A549 (cell line): ENCODE data around the gene PIP4K2A. TPM values are rescaled to one million over a fixed set of nuclear protein-coding genes. Genes with fewer than 3 reads are reported as not detected.

Experiments used
- ATAC-seq, 2 experiments: fragments of 200-7000 bp in 1 of 2; fragments of >200 bp in 1 of 2; cut with Nextera tagmentation in 1 of 2; cut with Tn5 transposase in 1 of 2; 3 replicates each; pipeline versions ENCODE4 v1.8.0 to v1.9.1; 2018 to 2020; ENCODE audit warnings: mild to moderate bottlenecking in 1 of 2, moderate library complexity in 1 of 2
- CTCF ChIA-PET: fragments of 300-600 bp; sonication (Branson Sonifier 250); formaldehyde crosslinking; extraction: SDS; loops from one replicate; lab custom pipeline; 2021; ENCODE audit warnings: antibody characterized with exemption, inconsistent platforms; lab: Yijun Ruan, JAX
- POLR2A ChIA-PET: fragments of 350-600 bp; formaldehyde crosslinking; extraction: SDS; loops from one replicate; lab custom pipeline; 2021; ENCODE audit warnings: antibody characterized with exemption, inconsistent platforms; lab: Yijun Ruan, JAX
- DNase-seq, 2 experiments: peaks; one replicate each; pipeline versions ENCODE4 v3.0.0 to v3.0.0-alpha.2; 2011 to 2016; ENCODE audit warnings: low read depth in 1 of 2, low spot score in 1 of 2
- FAIRE-seq: peaks from 2 replicates; lab custom pipeline; 2011; peaks lifted over from hg19 to GRCh38; lab: Jason Lieb, UNC
- H3K27ac ChIP-seq, 2 experiments: fragments of >200 bp; sonication (Bioruptor Twin); formaldehyde crosslinking; 3 replicates each; pipeline ENCODE4 v1.5.1; 2016 to 2017
- H3K4me1 ChIP-seq: fragments of >200 bp; sonication (Bioruptor Twin); formaldehyde crosslinking; 3 replicates; pipeline ENCODE4 v1.6.1; 2016
- H3K4me2 ChIP-seq: fragments of >200 bp; sonication (Bioruptor Twin); formaldehyde crosslinking; 3 replicates; pipeline ENCODE4 v1.6.1; 2016
- H3K4me3 ChIP-seq: fragments of >200 bp; sonication (Bioruptor Twin); formaldehyde crosslinking; 3 replicates; pipeline ENCODE4 v1.5.1; 2016
- H3K9me3 ChIP-seq: fragments of >200 bp; sonication (Bioruptor Twin); formaldehyde crosslinking; 3 replicates; pipeline ENCODE4 v1.6.1; 2016
- BCL3 ChIP-seq: fragments of >200 bp; sonication (Bioruptor Twin); formaldehyde crosslinking; IDR thresholded peaks from 3 replicates; pipeline ENCODE4 v1.6.1; 2016
- CHD2 ChIP-seq: fragments of 150-350 bp; IDR thresholded peaks from 2 replicates; pipeline ENCODE4 v1.6.1; 2014; ENCODE audit warnings: low read length; ENCODE audit not compliant: partially characterized antibody
- CHD4 ChIP-seq: fragments of 200-600 bp; sonication (generic); IDR thresholded peaks from 2 replicates; pipeline ENCODE4 v1.6.1; 2016; ENCODE audit warnings: antibody characterized with exemption, mild to moderate bottlenecking, borderline replicate concordance
- E2F6 ChIP-seq: IDR thresholded peaks from 2 replicates; pipeline ENCODE4 v1.6.1; 2012; ENCODE audit warnings: low read depth, borderline replicate concordance
- ELK1 ChIP-seq: fragments of 150-350 bp; IDR thresholded peaks from 2 replicates; pipeline ENCODE4 v1.6.1; 2014; ENCODE audit warnings: low read depth, mild to moderate bottlenecking, low read length
- EP300 ChIP-seq, 2 experiments: fragments of >200 bp; sonication (Bioruptor Twin); formaldehyde crosslinking; IDR thresholded peaks; 2 replicates in 1 of 2; 3 replicates in 1 of 2; pipeline ENCODE4 v1.6.1; 2016 to 2017
- FOSB ChIP-seq: fragments of 250-450 bp; sonication (Bioruptor Pico); IDR thresholded peaks from 2 replicates; pipeline ENCODE4 v1.5.0; 2020; ENCODE audit warnings: mild to moderate bottlenecking, moderate library complexity
- FOXS1 ChIP-seq: fragments of 250-450 bp; sonication (Bioruptor Pico); IDR thresholded peaks from 2 replicates; pipeline ENCODE4 v1.5.0; 2020; ENCODE audit warnings: mild to moderate bottlenecking, moderate library complexity
- GATA3 ChIP-seq: IDR thresholded peaks from 2 replicates; pipeline ENCODE4 v1.6.1; 2012; ENCODE audit warnings: borderline replicate concordance
- HEYL ChIP-seq: fragments of 250-450 bp; sonication (Bioruptor Pico); IDR thresholded peaks from 2 replicates; pipeline ENCODE4 v1.8.0; 2021; ENCODE audit warnings: mild to moderate bottlenecking, moderate library complexity
- HOXB5 ChIP-seq: fragments of 250-450 bp; sonication (Bioruptor Pico); IDR thresholded peaks from 2 replicates; pipeline ENCODE4 v1.5.0; 2020; ENCODE audit warnings: mild to moderate bottlenecking, moderate library complexity
- JUN ChIP-seq, 2 experiments: fragments of >200 bp; sonication (Bioruptor Twin); formaldehyde crosslinking; IDR thresholded peaks; 2 replicates in 1 of 2; 3 replicates in 1 of 2; pipeline ENCODE4 v1.6.1; 2016 to 2017
- KDM1A ChIP-seq: fragments of 200-600 bp; sonication (generic); IDR thresholded peaks from 2 replicates; pipeline ENCODE4 v1.6.1; 2016; ENCODE audit warnings: low read depth, mild to moderate bottlenecking
- KDM5A ChIP-seq: fragments of 200-600 bp; sonication (generic); IDR thresholded peaks from 2 replicates; pipeline ENCODE4 v1.6.1; 2016; ENCODE audit warnings: antibody characterized with exemption, mild to moderate bottlenecking
- MAFK ChIP-seq: fragments of 450-650 bp; IDR thresholded peaks from 2 replicates; pipeline ENCODE4 v1.6.1; 2014; ENCODE audit not compliant: partially characterized antibody
- MYC ChIP-seq: IDR thresholded peaks from 2 replicates; pipeline ENCODE4 v1.6.1; 2012; ENCODE audit warnings: mild to moderate bottlenecking, inconsistent platforms, low read length, improper control_type of control experiment, borderline replicate concordance
- NFE2L2 ChIP-seq: fragments of 150-350 bp; conservative IDR thresholded peaks from 2 replicates; pipeline ENCODE4 v1.6.1; 2014; ENCODE audit warnings: low read length
- NPAS2 ChIP-seq: fragments of 250-450 bp; sonication (Bioruptor Pico); IDR thresholded peaks from 2 replicates; pipeline ENCODE4 v1.8.0; 2022; ENCODE audit warnings: mild to moderate bottlenecking, moderate library complexity, borderline replicate concordance
- NR3C1 ChIP-seq: fragments of >200 bp; sonication (Bioruptor Twin); formaldehyde crosslinking; IDR thresholded peaks from 3 replicates; pipeline ENCODE4 v1.6.1; 2017
- PBX3 ChIP-seq: IDR thresholded peaks from 2 replicates; pipeline ENCODE4 v1.6.1; 2012
- PHF8 ChIP-seq: fragments of 200-600 bp; sonication (generic); IDR thresholded peaks from 2 replicates; pipeline ENCODE4 v1.6.1; 2016; ENCODE audit warnings: low read depth, mild to moderate bottlenecking, antibody characterized with exemption, moderate library complexity, borderline replicate concordance
- POLR2A ChIP-seq: IDR thresholded peaks from 2 replicates; pipeline ENCODE4 v1.6.1; 2012; ENCODE audit warnings: mild to moderate bottlenecking, low read length
- RAD21 ChIP-seq, 2 experiments: fragments of >200 bp in 1 of 2; sonication (Bioruptor Twin) in 1 of 2; formaldehyde crosslinking in 1 of 2; IDR thresholded peaks in 1 of 2; conservative IDR thresholded peaks in 1 of 2; 2 replicates in 1 of 2; 3 replicates in 1 of 2; pipeline ENCODE4 v1.6.1; 2012 to 2018; ENCODE audit warnings: inconsistent platforms in 1 of 2
- RARB ChIP-seq: fragments of 250-450 bp; sonication (Bioruptor Pico); IDR thresholded peaks from 2 replicates; pipeline ENCODE4 v1.8.0; 2021; ENCODE audit warnings: mild to moderate bottlenecking, moderate library complexity
- RCOR1 ChIP-seq: fragments of 150-350 bp; IDR thresholded peaks from 2 replicates; pipeline ENCODE4 v1.6.1; 2014; ENCODE audit warnings: antibody characterized with exemption, low read length, low read depth
- SREBF2 ChIP-seq: fragments of 450-650 bp; IDR thresholded peaks from 2 replicates; pipeline ENCODE4 v1.6.1; 2014; ENCODE audit warnings: mild to moderate bottlenecking, moderate library complexity
- TFCP2L1 ChIP-seq: fragments of 250-450 bp; sonication (Bioruptor Pico); IDR thresholded peaks from 2 replicates; pipeline ENCODE4 v1.5.0; 2021; ENCODE audit warnings: mild to moderate bottlenecking
- TP53 ChIP-seq: fragments of 250-450 bp; sonication (Bioruptor Pico); IDR thresholded peaks from 2 replicates; pipeline ENCODE4 v1.5.0; 2021; ENCODE audit warnings: mild to moderate bottlenecking, moderate library complexity
- ZC3H11A ChIP-seq: fragments of 450-650 bp; IDR thresholded peaks from 2 replicates; pipeline ENCODE4 v1.6.1; 2014; ENCODE audit warnings: antibody characterized with exemption, mild to moderate bottlenecking
- ZFP36 ChIP-seq: fragments of 450-650 bp; IDR thresholded peaks from 2 replicates; pipeline ENCODE4 v1.6.1; 2014; ENCODE audit warnings: borderline replicate concordance; ENCODE audit not compliant: partially characterized antibody
- ZSCAN20 ChIP-seq: fragments of 250-450 bp; sonication (Bioruptor Pico); IDR thresholded peaks from 2 replicates; pipeline ENCODE4 v1.8.0; 2022; ENCODE audit warnings: mild to moderate bottlenecking, moderate library complexity
- WGBS: methylation state at CpG from one replicate; pipeline ENCODE4 v1.1.6; 2017; ENCODE audit errors: missing lambda C conversion rate; 5-methylcytosine and 5-hydroxymethylcytosine counted together
- polyA minus RNA-seq: library from RNA; depleted of rRNA, polyadenylated mRNA; stranded (reverse); fragments of >200 nt; gene quantifications from 2 replicates; pipeline ENCODE4 v1.2.3, GENCODE V29; 2011; rRNA and poly(A)+ RNA removed
- polyA plus RNA-seq, 4 experiments: library from polyadenylated mRNA; depleted of rRNA in 3 of 4; stranded (reverse); fragments of >200 nt; fragmentation: RNase III in 1 of 4; extraction: RNeasy Plus Mini Kit Qiagen cat#74134 plus additional on column Dnase treatment in 1 of 4; gene quantifications; 2 replicates in 3 of 4; 3 replicates in 1 of 4; pipeline ENCODE4 v1.2.3, GENCODE V29; 2011 to 2017
- TF ChIP-seq, protein P1 (sequence below): IDR thresholded peaks from 2 replicates; pipeline ENCODE4 v1.6.1; 2012
- TF ChIP-seq, protein P2 (sequence below): fragments of 250-450 bp; sonication (Bioruptor Pico); IDR thresholded peaks from 2 replicates; pipeline ENCODE4 v1.5.0; 2021; ENCODE audit warnings: mild to moderate bottlenecking, moderate library complexity, borderline replicate concordance
- TF ChIP-seq, protein P3 (sequence below): fragments of 250-450 bp; sonication (Bioruptor Pico); IDR thresholded peaks from 2 replicates; pipeline ENCODE4 v1.5.0; 2020; ENCODE audit warnings: low read depth, mild to moderate bottlenecking, moderate library complexity

Gene PIP4K2A
- polyA plus RNA-seq (2011; rRNA removed): 21.6 and 24.0 TPM in 2 replicates
- 5.5 and 6.2 TPM in 2 replicates for polyA plus RNA-seq (2012; cell fraction: cytosol; rRNA removed)
- polyA plus RNA-seq (2012; cell fraction: nucleus; rRNA removed): 1.8 and 3.8 TPM in 2 replicates
- polyA plus RNA-seq (2017; fragmentation: RNase III; extraction: RNeasy Plus Mini Kit Qiagen cat#74134 plus additional on column Dnase treatment): 18.4 to 23.1 TPM (median 20.4 TPM) in 3 replicates
- 18.1 and 18.7 TPM in 2 replicates for polyA minus RNA-seq

GRCh38 chr10:22714479-22715289 is at the start of gene PIP4K2A:
TSS of gene PIP4K2A (minus strand) at chr10:22714578. CDS start at chr10:22714326, 252 bp downstream.
- Histone ChIP-seq H3K27ac (peak within 1 kb of the TSS; percentile 84 to 98), H3K9me3 (no peaks in the 10 kb centered on the region), H3K4me2 (peak within 1 kb of the TSS; percentile 87), H3K4me1 (peaks cover 17% of the 10 kb centered on the region; the same call in 2 of the 3 replicates), H3K4me3 (peak within 1 kb of the TSS; percentile 90)
- CTCF ChIA-PET: interaction anchor here (0.7 kb wide), 1 partner anchor 112 kb away, joined by 3 read pairs; no protein-coding TSS in a partner anchor
- WGBS: 47% methylated on average over 13 of the region's 83 CpGs
- peak; percentile 83 to 93 for ATAC-seq
- POLR2A ChIA-PET: interaction anchor here (0.6 kb wide), 1 partner anchor 43 kb away, joined by 3 read pairs; no protein-coding TSS in a partner anchor
- DNase-seq: peak; percentile 59 to 65
- FAIRE-seq: no peak
- TF ChIP-seq, protein P1, sequence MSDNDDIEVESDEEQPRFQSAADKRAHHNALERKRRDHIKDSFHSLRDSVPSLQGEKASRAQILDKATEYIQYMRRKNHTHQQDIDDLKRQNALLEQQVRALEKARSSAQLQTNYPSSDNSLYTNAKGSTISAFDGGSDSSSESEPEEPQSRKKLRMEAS: peak; percentile 85
- no peak for TF ChIP-seq PBX3
- TF ChIP-seq, protein P2, sequence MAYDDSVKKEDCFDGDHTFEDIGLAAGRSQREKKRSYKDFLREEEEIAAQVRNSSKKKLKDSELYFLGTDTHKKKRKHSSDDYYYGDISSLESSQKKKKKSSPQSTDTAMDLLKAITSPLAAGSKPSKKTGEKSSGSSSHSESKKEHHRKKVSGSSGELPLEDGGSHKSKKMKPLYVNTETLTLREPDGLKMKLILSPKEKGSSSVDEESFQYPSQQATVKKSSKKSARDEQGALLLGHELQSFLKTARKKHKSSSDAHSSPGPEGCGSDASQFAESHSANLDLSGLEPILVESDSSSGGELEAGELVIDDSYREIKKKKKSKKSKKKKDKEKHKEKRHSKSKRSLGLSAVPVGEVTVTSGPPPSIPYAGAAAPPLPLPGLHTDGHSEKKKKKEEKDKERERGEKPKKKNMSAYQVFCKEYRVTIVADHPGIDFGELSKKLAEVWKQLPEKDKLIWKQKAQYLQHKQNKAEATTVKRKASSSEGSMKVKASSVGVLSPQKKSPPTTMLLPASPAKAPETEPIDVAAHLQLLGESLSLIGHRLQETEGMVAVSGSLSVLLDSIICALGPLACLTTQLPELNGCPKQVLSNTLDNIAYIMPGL (CRISPR knock-in tag): no peak
- TF ChIP-seq FOSB: no peak
- TF ChIP-seq BCL3: peak; percentile 80
- no peak for TF ChIP-seq RCOR1
- TF ChIP-seq MYC: no peak
- no peak for TF ChIP-seq ZFP36
- TF ChIP-seq KDM1A: no peak
- no peak for TF ChIP-seq TP53 (CRISPR knock-in tag)
- no peak for TF ChIP-seq HEYL (CRISPR knock-in tag)
- TF ChIP-seq FOXS1: no peak
- TF ChIP-seq E2F6: peak; percentile 93
- TF ChIP-seq NR3C1: no peak
- peak; percentile 37 to 70; a peak in 4 of 5 replicates for TF ChIP-seq JUN (IDR thresholded peaks at IDR 0.05)
- peak; percentile 61 for TF ChIP-seq PHF8
- TF ChIP-seq MAFK: no peak
- no peak; the same call in 1 of the 2 replicates for TF ChIP-seq HOXB5 (CRISPR knock-in tag)
- TF ChIP-seq ZSCAN20 (CRISPR knock-in tag): no peak
- TF ChIP-seq POLR2A: peak; percentile 81
- TF ChIP-seq ELK1: no peak
- no peak for TF ChIP-seq CHD4
- TF ChIP-seq SREBF2: no peak
- TF ChIP-seq KDM5A: no peak
- TF ChIP-seq GATA3: no peak
- no peak for TF ChIP-seq NPAS2 (CRISPR knock-in tag)
- TF ChIP-seq RARB (CRISPR knock-in tag): no peak
- no peak for TF ChIP-seq NFE2L2
- no peak for TF ChIP-seq EP300 (IDR thresholded peaks at IDR 0.05)
- TF ChIP-seq, protein P3, sequence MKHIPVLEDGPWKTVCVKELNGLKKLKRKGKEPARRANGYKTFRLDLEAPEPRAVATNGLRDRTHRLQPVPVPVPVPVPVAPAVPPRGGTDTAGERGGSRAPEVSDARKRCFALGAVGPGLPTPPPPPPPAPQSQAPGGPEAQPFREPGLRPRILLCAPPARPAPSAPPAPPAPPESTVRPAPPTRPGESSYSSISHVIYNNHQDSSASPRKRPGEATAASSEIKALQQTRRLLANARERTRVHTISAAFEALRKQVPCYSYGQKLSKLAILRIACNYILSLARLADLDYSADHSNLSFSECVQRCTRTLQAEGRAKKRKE: no peak
- TF ChIP-seq TFCP2L1 (CRISPR knock-in tag): no peak
- TF ChIP-seq CHD2: no peak
- TF ChIP-seq RAD21 (conservative IDR thresholded peaks at IDR 0.05 in 1 of 2, IDR thresholded peaks at IDR 0.05 in 1 of 2): no peak; a peak in 1 of 5 replicates
- TF ChIP-seq ZC3H11A: no peak
